ENCODE measurements around the gene SLC25A22.

GRCh38 chr11:796565-797295 is 1.4 kb downstream of the SLC25A22 start:
- TF ChIP-seq CTCF (conservative IDR thresholded peaks at IDR 0.05; ENCODE audit: low read length), result no peak
- TF ChIP-seq EZH2phosphoT487 (IDR thresholded peaks at IDR 0.05; ENCODE audit: borderline replicate concordance), result no peak

Data from Loucy (cell line).